HL-60 (cell line): Measurements from ENCODE around the gene TM4SF1.

Experiments used
- GABPA ChIP-seq: IDR thresholded peaks from 2 replicates; pipeline ENCODE4 v1.6.1; 2012; ENCODE audit warnings: low read depth
- TF ChIP-seq, protein P1 (sequence below): IDR thresholded peaks from 2 replicates; pipeline ENCODE4 v1.6.1; 2012; ENCODE audit warnings: low read depth; ENCODE audit not compliant: insufficient replicate concordance
- TF ChIP-seq, protein P2 (sequence below): IDR thresholded peaks from one replicate; pipeline ENCODE4 v1.5.1; 2011; ENCODE audit warnings: low read length, control low read depth, inconsistent platforms; ENCODE audit not compliant: insufficient read depth

DNA sequence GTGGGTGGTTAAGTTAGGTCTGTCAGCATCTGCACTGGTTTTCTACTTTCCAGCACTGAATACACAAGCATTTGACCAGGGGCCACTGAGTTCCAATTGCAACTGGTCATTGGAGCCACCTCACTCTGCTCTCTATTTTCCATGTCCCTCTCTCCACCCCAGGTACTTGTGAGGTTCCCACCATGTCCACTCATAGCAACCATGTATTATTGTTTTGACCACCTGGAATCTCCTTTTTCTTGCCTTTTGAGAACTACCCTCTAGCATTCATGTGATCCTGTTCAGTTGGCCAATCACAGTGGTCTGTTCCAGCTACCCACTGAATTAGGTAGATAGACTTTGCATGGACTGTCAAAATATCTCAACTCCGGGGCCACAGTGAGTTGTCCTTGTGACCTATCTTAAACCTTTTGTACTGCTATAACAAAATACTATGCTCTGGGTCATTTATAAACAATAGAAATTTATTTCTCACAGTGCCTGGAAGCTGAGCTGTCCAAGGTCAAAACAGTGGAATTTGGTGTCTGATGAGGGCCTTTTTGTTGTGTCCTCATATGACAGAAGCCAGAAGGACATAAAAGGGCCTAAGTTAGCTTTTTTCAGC lies 23.8 kb downstream of the TM4SF1 start:
- TF ChIP-seq, protein P1, sequence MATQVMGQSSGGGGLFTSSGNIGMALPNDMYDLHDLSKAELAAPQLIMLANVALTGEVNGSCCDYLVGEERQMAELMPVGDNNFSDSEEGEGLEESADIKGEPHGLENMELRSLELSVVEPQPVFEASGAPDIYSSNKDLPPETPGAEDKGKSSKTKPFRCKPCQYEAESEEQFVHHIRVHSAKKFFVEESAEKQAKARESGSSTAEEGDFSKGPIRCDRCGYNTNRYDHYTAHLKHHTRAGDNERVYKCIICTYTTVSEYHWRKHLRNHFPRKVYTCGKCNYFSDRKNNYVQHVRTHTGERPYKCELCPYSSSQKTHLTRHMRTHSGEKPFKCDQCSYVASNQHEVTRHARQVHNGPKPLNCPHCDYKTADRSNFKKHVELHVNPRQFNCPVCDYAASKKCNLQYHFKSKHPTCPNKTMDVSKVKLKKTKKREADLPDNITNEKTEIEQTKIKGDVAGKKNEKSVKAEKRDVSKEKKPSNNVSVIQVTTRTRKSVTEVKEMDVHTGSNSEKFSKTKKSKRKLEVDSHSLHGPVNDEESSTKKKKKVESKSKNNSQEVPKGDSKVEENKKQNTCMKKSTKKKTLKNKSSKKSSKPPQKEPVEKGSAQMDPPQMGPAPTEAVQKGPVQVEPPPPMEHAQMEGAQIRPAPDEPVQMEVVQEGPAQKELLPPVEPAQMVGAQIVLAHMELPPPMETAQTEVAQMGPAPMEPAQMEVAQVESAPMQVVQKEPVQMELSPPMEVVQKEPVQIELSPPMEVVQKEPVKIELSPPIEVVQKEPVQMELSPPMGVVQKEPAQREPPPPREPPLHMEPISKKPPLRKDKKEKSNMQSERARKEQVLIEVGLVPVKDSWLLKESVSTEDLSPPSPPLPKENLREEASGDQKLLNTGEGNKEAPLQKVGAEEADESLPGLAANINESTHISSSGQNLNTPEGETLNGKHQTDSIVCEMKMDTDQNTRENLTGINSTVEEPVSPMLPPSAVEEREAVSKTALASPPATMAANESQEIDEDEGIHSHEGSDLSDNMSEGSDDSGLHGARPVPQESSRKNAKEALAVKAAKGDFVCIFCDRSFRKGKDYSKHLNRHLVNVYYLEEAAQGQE: no peak
- TF ChIP-seq, protein P2, sequence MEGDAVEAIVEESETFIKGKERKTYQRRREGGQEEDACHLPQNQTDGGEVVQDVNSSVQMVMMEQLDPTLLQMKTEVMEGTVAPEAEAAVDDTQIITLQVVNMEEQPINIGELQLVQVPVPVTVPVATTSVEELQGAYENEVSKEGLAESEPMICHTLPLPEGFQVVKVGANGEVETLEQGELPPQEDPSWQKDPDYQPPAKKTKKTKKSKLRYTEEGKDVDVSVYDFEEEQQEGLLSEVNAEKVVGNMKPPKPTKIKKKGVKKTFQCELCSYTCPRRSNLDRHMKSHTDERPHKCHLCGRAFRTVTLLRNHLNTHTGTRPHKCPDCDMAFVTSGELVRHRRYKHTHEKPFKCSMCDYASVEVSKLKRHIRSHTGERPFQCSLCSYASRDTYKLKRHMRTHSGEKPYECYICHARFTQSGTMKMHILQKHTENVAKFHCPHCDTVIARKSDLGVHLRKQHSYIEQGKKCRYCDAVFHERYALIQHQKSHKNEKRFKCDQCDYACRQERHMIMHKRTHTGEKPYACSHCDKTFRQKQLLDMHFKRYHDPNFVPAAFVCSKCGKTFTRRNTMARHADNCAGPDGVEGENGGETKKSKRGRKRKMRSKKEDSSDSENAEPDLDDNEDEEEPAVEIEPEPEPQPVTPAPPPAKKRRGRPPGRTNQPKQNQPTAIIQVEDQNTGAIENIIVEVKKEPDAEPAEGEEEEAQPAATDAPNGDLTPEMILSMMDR: no peak
- TF ChIP-seq GABPA: no peak
